Measurements from ENCODE around the gene HMGXB4. TPM values are rescaled to one million over a fixed set of nuclear protein-coding genes. Genes with fewer than 3 reads are reported as not detected.
A peak's percentile ranks its signal among the peaks of the same experiment; 100 is the strongest.

HMGXB4 gene
- total and polyA plus RNA-seq, 2 of the 13 experiments (the other 11 are each of a cell fraction or from before 2014, with no cell fraction given), result 13.9 to 16.3 TPM

DNA sequence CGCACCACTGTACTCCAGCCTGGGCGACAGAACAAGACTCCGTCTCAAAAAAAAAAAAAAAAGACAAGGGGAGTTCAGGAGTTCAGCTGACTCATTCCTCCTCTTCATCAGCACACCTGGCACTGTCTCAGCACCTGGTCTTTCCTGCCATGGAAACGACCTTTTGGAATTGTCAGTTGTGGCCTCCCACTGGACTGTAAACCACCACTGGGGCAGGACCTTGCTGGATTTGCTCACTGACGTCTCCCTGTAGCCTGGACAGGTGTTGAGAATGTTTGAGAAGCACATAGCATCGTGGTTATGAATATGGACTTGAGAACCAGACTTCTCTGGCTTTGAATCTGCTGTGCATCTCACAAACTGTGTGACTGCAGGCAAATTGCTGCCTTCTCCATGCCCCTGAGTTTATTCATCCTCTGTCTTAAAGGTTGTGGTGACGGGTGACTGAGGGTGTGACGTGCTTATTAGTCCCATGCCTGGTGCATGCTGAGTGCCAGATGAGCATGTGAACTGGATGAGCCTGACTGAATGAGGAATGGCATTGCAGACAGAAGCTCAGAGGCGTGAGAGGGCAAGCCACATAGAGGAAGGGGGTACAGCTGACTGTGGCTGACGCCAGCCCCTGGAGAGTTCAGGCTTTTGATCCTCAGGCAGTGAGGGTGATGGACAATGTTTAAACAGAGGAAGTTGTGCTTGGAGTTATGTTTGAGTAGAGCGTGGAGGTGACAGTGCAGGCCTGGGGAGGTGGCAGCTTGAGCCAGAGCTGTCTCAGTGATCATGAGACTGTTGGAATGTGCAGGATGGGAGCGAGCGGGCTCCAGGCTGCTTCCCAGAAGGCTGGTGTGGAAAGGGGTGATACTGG, 55.1 kb downstream of the HMGXB4 start (continued):
- TF ChIP-seq, protein P1, sequence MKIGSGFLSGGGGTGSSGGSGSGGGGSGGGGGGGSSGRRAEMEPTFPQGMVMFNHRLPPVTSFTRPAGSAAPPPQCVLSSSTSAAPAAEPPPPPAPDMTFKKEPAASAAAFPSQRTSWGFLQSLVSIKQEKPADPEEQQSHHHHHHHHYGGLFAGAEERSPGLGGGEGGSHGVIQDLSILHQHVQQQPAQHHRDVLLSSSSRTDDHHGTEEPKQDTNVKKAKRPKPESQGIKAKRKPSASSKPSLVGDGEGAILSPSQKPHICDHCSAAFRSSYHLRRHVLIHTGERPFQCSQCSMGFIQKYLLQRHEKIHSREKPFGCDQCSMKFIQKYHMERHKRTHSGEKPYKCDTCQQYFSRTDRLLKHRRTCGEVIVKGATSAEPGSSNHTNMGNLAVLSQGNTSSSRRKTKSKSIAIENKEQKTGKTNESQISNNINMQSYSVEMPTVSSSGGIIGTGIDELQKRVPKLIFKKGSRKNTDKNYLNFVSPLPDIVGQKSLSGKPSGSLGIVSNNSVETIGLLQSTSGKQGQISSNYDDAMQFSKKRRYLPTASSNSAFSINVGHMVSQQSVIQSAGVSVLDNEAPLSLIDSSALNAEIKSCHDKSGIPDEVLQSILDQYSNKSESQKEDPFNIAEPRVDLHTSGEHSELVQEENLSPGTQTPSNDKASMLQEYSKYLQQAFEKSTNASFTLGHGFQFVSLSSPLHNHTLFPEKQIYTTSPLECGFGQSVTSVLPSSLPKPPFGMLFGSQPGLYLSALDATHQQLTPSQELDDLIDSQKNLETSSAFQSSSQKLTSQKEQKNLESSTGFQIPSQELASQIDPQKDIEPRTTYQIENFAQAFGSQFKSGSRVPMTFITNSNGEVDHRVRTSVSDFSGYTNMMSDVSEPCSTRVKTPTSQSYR (CRISPR knock-in tag; IDR thresholded peaks at IDR 0.05; ENCODE audit: borderline replicate concordance), result no peak
- TF ChIP-seq RFXAP (CRISPR knock-in tag; IDR thresholded peaks at IDR 0.05; ENCODE audit: borderline replicate concordance) (no peak; the same call in 1 of the 2 replicates), MED8 (CRISPR knock-in tag; IDR thresholded peaks at IDR 0.05; ENCODE audit: insufficient replicate concordance) (no peak), ZNF558 (CRISPR knock-in tag; IDR thresholded peaks at IDR 0.05; ENCODE audit: borderline replicate concordance) (no peak; the same call in 1 of the 2 replicates), ERF (CRISPR knock-in tag; IDR thresholded peaks at IDR 0.05) (peak; percentile 45), PREB (CRISPR knock-in tag; IDR thresholded peaks at IDR 0.05) (no peak), ZNF337 (CRISPR knock-in tag; IDR thresholded peaks at IDR 0.05; ENCODE audit: borderline replicate concordance, low read depth) (no peak), ZNF225 (CRISPR knock-in tag; IDR thresholded peaks at IDR 0.05) (no peak), ZNF510 (CRISPR knock-in tag; IDR thresholded peaks at IDR 0.05; ENCODE audit: low read depth) (0 out of 2 replicates have a peak, but pooled peaks have one; percentile 47), IKZF4 (CRISPR knock-in tag; IDR thresholded peaks at IDR 0.05; ENCODE audit: borderline replicate concordance, low read depth, not compliant biosample characterization) (no peak), HNF4G (IDR thresholded peaks at IDR 0.05; ENCODE audit: borderline replicate concordance, low read depth, low read length) (0 out of 2 replicates have a peak, but pooled peaks have one; percentile 9), HNF4G (CRISPR knock-in tag; IDR thresholded peaks at IDR 0.05; ENCODE audit: borderline replicate concordance, low read depth) (peak; percentile 36; the same call in 1 of the 2 replicates), BORCS8-MEF2B (CRISPR knock-in tag; IDR thresholded peaks at IDR 0.05) (peak; percentile 42; the same call in 1 of the 2 replicates), GTF3A (CRISPR knock-in tag; conservative IDR thresholded peaks at IDR 0.05) (0 out of 2 replicates have a peak, but pooled peaks have one; percentile 55), RELA (CRISPR knock-in tag; IDR thresholded peaks at IDR 0.05) (no peak), HOXD1 (CRISPR knock-in tag; IDR thresholded peaks at IDR 0.05) (peak; percentile 58; the same call in 1 of the 2 replicates), NR2F1 (CRISPR knock-in tag; IDR thresholded peaks at IDR 0.05) (no peak; a peak in 1 of 4 replicates), ZNF333 (CRISPR knock-in tag; IDR thresholded peaks at IDR 0.05; ENCODE audit: borderline replicate concordance) (no peak), ZNF550 (CRISPR knock-in tag; IDR thresholded peaks at IDR 0.05; ENCODE audit: borderline replicate concordance) (no peak), SIX4 (CRISPR knock-in tag; IDR thresholded peaks at IDR 0.05) (no peak), ZNF878 (CRISPR knock-in tag; IDR thresholded peaks at IDR 0.05) (no peak; the same call in 1 of the 2 replicates), NCOR1 (IDR thresholded peaks at IDR 0.05; ENCODE audit: borderline replicate concordance, low read length) (no peak; the same call in 1 of the 2 replicates)

All from HepG2 (cell line).